Measurements from ENCODE around the gene NUDT16L1. TPM values are rescaled to one million over a fixed set of nuclear protein-coding genes. Genes with fewer than 3 reads are reported as not detected.

Gene NUDT16L1
- total RNA-seq, 1 donor from 2014 or later: 61.9 TPM

DNA sequence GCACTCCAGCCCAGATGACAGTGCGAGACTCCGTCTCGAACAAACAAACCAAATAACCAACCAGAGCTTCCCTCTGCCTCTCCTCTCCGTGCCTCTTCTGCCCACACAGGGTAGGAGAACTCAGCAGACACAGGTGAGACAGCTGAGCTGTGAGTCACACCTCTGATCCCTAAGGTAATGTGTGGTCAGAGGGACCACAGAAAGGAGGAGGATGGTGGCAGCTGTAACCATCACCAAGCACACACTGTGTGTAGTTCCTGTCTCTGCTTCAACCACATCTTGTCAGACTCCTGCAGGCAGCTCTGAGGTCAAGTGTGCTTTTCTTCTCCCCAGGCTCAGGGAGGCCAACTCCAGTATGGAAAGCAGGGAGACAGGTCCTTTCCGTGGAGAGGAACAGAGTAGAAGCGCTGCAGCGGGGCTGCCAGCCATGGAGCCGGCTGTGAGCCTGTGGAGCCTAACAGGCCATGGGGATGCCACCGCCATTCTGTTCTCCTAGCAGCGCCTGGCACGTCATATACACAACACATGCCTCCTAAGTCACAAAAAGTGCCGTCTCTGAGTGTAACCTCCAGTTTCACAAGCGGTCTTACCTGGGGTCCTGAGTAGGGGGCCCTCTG lies 7.1 kb downstream of the NUDT16L1 start:
- Histone ChIP-seq H3K27me3 (ENCODE audit: low read depth) (no peaks in the 10 kb centered on the region), H3K9me3 (replicated peaks) (no peaks in the 10 kb centered on the region), H3K36me3 (peaks cover 88% of the 10 kb centered on the region), H3K4me3 (no peak overlapping the region), H3K27ac (replicated peaks) (no peak overlapping the region), H3K4me1 (peaks cover 28% of the 10 kb centered on the region)
- intact Hi-C loops (cut with micrococcal nuclease): no loop called here
- TF ChIP-seq, protein P1, sequence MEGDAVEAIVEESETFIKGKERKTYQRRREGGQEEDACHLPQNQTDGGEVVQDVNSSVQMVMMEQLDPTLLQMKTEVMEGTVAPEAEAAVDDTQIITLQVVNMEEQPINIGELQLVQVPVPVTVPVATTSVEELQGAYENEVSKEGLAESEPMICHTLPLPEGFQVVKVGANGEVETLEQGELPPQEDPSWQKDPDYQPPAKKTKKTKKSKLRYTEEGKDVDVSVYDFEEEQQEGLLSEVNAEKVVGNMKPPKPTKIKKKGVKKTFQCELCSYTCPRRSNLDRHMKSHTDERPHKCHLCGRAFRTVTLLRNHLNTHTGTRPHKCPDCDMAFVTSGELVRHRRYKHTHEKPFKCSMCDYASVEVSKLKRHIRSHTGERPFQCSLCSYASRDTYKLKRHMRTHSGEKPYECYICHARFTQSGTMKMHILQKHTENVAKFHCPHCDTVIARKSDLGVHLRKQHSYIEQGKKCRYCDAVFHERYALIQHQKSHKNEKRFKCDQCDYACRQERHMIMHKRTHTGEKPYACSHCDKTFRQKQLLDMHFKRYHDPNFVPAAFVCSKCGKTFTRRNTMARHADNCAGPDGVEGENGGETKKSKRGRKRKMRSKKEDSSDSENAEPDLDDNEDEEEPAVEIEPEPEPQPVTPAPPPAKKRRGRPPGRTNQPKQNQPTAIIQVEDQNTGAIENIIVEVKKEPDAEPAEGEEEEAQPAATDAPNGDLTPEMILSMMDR (IDR thresholded peaks at IDR 0.05; ENCODE audit: borderline replicate concordance): no peak
- no peak for DNase-seq

DNA sequence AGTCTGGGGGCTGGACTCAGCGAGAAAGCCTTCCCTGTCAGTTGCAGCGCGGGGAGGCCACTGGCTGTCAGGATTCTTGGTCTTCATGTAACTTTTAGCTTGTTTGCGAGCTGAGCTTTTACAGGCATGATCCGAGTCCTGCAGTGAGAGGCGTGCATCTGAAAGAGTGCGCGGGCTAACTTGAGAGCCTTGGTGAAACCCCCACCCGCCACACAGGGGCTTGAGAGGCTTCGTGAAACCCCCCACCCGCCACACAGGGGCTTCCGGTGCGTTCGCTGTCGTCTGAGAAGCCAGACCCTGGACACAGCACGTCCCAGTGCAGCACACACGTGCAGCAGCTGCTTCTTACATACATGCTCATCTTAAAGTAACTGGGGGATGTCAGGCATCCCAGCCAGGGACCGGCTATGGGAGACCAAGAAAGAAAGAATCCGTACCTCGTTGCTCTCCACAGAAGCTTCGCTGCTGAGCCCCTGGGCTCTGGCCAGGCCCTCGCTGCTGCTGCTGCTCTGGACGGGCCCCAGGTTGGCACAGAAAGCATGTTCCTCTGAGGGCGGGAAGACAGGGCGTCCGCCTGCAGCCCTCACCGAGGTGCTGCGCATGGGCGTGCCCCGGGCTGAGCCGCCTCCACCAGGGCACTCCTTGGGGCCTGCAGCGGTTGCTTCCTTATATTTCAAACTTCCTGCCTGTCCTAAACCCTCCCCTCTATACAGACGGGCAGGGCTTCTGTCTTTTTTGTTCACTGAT lies 7.8 kb downstream of the NUDT16L1 start:
- Histone ChIP-seq H3K36me3 (peaks cover 85% of the 10 kb centered on the region), H3K9me3 (replicated peaks) (no peaks in the 10 kb centered on the region), H3K27me3 (ENCODE audit: low read depth) (no peaks in the 10 kb centered on the region), H3K4me3 (no peak overlapping the region), H3K27ac (replicated peaks) (no peak overlapping the region), H3K4me1 (peaks cover 21% of the 10 kb centered on the region)
- TF ChIP-seq, protein P1 (IDR thresholded peaks at IDR 0.05; ENCODE audit: borderline replicate concordance): no peak
- DNase-seq: peak; percentile 64
- intact Hi-C loops (cut with micrococcal nuclease): no loop called here

DNA sequence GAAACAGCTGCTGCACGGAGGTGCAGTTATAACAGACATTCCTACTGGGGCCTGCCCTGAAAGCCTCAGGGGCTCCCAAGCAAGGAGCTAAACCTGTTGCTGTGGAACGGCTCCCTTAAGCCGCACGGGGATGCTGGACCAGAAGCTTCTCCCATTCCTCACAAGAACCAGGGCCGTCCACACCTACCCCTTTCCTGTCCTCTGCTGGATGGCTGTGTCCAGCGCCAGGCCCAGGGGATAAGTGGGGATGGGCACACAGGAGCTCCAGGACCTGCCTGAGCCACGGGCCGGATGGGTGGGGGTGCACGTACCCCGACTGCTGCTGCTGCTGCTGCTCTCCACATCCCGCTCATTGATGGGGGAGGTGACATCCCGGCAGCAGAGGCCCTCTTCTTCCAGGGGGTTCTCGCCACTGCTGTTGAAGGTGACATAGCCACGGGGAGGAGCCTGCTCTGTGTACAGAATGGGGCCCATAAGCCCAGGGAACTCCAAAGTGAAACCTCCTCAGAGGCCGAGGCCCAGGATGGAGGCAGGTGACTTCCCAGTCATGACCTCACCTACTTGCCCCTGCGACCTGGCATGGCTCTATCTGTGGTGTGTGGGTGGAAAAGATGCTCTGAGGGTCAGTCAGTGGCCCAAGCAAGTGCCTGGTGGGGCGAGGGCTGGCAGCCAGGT lies 8.6 kb downstream of the NUDT16L1 start:
- intact Hi-C loops (cut with micrococcal nuclease): no loop called here
- TF ChIP-seq, protein P1 (IDR thresholded peaks at IDR 0.05; ENCODE audit: borderline replicate concordance): no peak
- Histone ChIP-seq H3K9me3 (replicated peaks) (no peaks in the 10 kb centered on the region), H3K4me3 (no peak overlapping the region), H3K4me1 (peaks cover 13% of the 10 kb centered on the region), H3K27me3 (ENCODE audit: low read depth) (no peaks in the 10 kb centered on the region), H3K27ac (replicated peaks) (no peak overlapping the region), H3K36me3 (peaks cover 85% of the 10 kb centered on the region)
- no peak for DNase-seq

DNA sequence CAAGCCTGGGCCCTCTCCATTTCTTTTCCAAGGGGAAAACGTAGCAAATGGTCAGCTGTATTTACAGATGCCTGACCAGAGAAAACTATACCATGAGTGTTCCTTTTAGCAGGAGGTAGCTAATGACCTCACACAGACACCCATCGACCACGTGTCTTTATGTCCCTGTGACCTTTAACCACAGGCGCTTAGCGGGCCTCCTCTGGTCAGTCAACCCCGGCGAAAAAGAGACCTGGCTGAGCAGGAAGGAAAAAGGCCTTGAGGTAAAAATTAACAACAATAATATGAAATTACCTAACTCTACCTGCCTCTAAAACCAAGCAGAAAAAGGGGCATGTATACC lies 9.1 kb downstream of the NUDT16L1 start:
- Histone ChIP-seq H3K36me3 (peaks cover 84% of the 10 kb centered on the region), H3K9me3 (replicated peaks) (no peaks in the 10 kb centered on the region), H3K4me3 (no peak overlapping the region), H3K4me1 (peaks cover 12% of the 10 kb centered on the region), H3K27ac (replicated peaks) (no peak overlapping the region), H3K27me3 (ENCODE audit: low read depth) (no peaks in the 10 kb centered on the region)
- DNase-seq: no peak
- TF ChIP-seq, protein P1 (IDR thresholded peaks at IDR 0.05; ENCODE audit: borderline replicate concordance): no peak
- intact Hi-C loops (cut with micrococcal nuclease): no loop called here

DNA sequence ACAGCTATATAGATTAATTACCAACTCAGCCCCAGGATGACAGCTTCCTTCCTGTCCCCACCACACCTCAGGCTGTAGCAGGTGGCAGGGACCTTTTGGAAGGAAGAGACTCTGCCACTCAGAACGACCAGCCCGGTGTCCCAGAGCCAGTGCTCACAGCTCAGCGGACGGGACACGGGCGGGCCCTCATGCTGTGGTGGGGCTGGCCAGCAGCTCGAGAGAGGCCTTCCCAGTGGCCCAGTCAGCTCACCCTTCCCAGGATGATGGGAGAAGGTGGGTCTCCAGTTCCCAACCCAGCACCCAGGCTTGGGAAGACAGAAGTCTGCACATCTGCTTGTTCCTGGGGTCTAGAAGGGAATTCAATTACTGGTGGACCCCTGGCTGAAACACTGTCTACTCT lies 10.5 kb downstream of the NUDT16L1 start:
- intact Hi-C loops (cut with micrococcal nuclease): no loop called here
- TF ChIP-seq, protein P1 (IDR thresholded peaks at IDR 0.05; ENCODE audit: borderline replicate concordance): no peak
- Histone ChIP-seq H3K27ac (replicated peaks) (no peak overlapping the region), H3K27me3 (ENCODE audit: low read depth) (no peaks in the 10 kb centered on the region), H3K4me3 (no peak overlapping the region), H3K9me3 (replicated peaks) (no peaks in the 10 kb centered on the region), H3K36me3 (peaks cover 75% of the 10 kb centered on the region), H3K4me1 (peaks cover 12% of the 10 kb centered on the region)
- DNase-seq: no peak

All from left ventricle myocardium inferior (tissue), 1 donor.